HepG2 (cell line): ENCODE data around the gene PPM1G. TPM values are rescaled to one million over a fixed set of nuclear protein-coding genes. Genes with fewer than 3 reads are reported as not detected.

Experiments
- CEBPG ChIP-seq: IDR thresholded peaks from 2 replicates; pipeline ENCODE4 v1.6.1; 2016
- DNMT3B ChIP-seq: conservative IDR thresholded peaks from 2 replicates; pipeline ENCODE4 v1.6.1; 2016; ENCODE audit warnings: missing biosample characterization, control low read depth
- ELF3 ChIP-seq: IDR thresholded peaks from 2 replicates; pipeline ENCODE4 v1.6.1; 2016; ENCODE audit warnings: missing genetic modification reagents, missing compliant biosample characterization
- HNRNPK ChIP-seq: fragments of 200-400 bp; formaldehyde crosslinking; IDR thresholded peaks from 2 replicates; pipeline ENCODE4 v1.6.1; 2018; ENCODE audit warnings: low read length, low read depth, moderate library complexity, mild to moderate bottlenecking; ENCODE audit not compliant: poor library complexity, severe bottlenecking
- IRF9 ChIP-seq: sonication (generic); formaldehyde crosslinking; IDR thresholded peaks from 2 replicates; pipeline ENCODE4 v1.8.0; 2022; ENCODE audit warnings: missing genetic modification reagents, mild to moderate bottlenecking, borderline replicate concordance
- KDM1A ChIP-seq: IDR thresholded peaks from 2 replicates; pipeline ENCODE4 v1.6.1; 2016; ENCODE audit warnings: missing compliant biosample characterization
- MED8 ChIP-seq: sonication (generic); formaldehyde crosslinking; IDR thresholded peaks from 2 replicates; pipeline ENCODE4 v1.8.1; 2023; ENCODE audit warnings: mild to moderate bottlenecking, missing genetic modification reagents; ENCODE audit not compliant: insufficient replicate concordance
- MEIS2 ChIP-seq: sonication (generic); formaldehyde crosslinking; IDR thresholded peaks from 2 replicates; pipeline ENCODE4 v1.9.0; 2021; ENCODE audit warnings: mild to moderate bottlenecking, missing genetic modification reagents
- MXD3 ChIP-seq: IDR thresholded peaks from 2 replicates; pipeline ENCODE4 v1.6.1; 2016; ENCODE audit warnings: mild to moderate bottlenecking, missing biosample characterization, missing genetic modification reagents
- NFIC ChIP-seq: IDR thresholded peaks from 2 replicates; pipeline ENCODE4 v1.6.1; 2012; ENCODE audit warnings: mild to moderate bottlenecking, low read length, inconsistent platforms
- RNF219 ChIP-seq: sonication (generic); formaldehyde crosslinking; IDR thresholded peaks from 2 replicates; pipeline ENCODE4 v1.5.0; 2020; ENCODE audit warnings: mild to moderate bottlenecking, missing genetic modification reagents
- SETDB1 ChIP-seq: sonication (generic); formaldehyde crosslinking; IDR thresholded peaks from 2 replicates; pipeline ENCODE4 v1.5.1; 2020; ENCODE audit warnings: missing genetic modification reagents, mild to moderate bottlenecking, borderline replicate concordance
- SMARCC2 ChIP-seq: fragments of 450-650 bp; IDR thresholded peaks from 2 replicates; pipeline ENCODE4 v1.6.1; 2017; ENCODE audit warnings: antibody characterized with exemption, mild to moderate bottlenecking
- SP5 ChIP-seq: IDR thresholded peaks from 2 replicates; pipeline ENCODE4 v1.6.1; 2016; ENCODE audit warnings: low read depth, borderline replicate concordance
- STAG1 ChIP-seq: sonication (generic); formaldehyde crosslinking; IDR thresholded peaks from 2 replicates; pipeline ENCODE4 v1.4.0; 2020; ENCODE audit warnings: missing genetic modification reagents
- ZNF430 ChIP-seq: sonication (generic); formaldehyde crosslinking; IDR thresholded peaks from 2 replicates; pipeline ENCODE4 v1.9.0; 2021; ENCODE audit warnings: mild to moderate bottlenecking, missing genetic modification reagents
- ZNF431 ChIP-seq: sonication (generic); formaldehyde crosslinking; IDR thresholded peaks from 2 replicates; pipeline ENCODE4 v1.9.0; 2022; ENCODE audit warnings: missing genetic modification reagents, low read depth, mild to moderate bottlenecking, borderline replicate concordance
- ZNF724P ChIP-seq: sonication (generic); formaldehyde crosslinking; IDR thresholded peaks from 2 replicates; pipeline ENCODE4 v1.8.0; 2022; ENCODE audit warnings: missing genetic modification reagents, borderline replicate concordance
- ZNF878 ChIP-seq: sonication (generic); formaldehyde crosslinking; IDR thresholded peaks from 2 replicates; pipeline ENCODE4 v1.8.1; 2023; ENCODE audit warnings: mild to moderate bottlenecking, missing genetic modification reagents, moderate library complexity
- ZNF879 ChIP-seq: sonication (generic); formaldehyde crosslinking; IDR thresholded peaks from 2 replicates; pipeline ENCODE4 v1.8.1; 2023; ENCODE audit warnings: missing genetic modification reagents
- polyA plus RNA-seq, 8 experiments: library from polyadenylated mRNA; depleted of rRNA in 3 of 8; stranded (reverse) in 7 of 8; unstranded in 1 of 8; fragments of >200 nt; fragmentation: Illumina TruSeq in 4 of 8; extraction: Trizol in 4 of 8; gene quantifications; 2 replicates each; pipeline versions ENCODE4 v1.2.1 to v1.2.3, GENCODE V29; 2011 to 2016; ENCODE audit warnings: low read depth in 4 of 8, missing spikeins in 1 of 8, mixed read lengths in 1 of 8; ENCODE audit not compliant: insufficient read depth in 1 of 8
- total RNA-seq, 5 experiments: library from RNA; depleted of rRNA; stranded (reverse); fragments of >200 nt; fragmentation: Illumina TruSeq; extraction: Trizol; gene quantifications; 2 replicates each; pipeline ENCODE4 v1.2.3, GENCODE V29; 2016; ENCODE audit warnings: low read depth in 1 of 5
- TF ChIP-seq, protein P1 (sequence below): sonication (generic); formaldehyde crosslinking; IDR thresholded peaks from 2 replicates; pipeline ENCODE4 v1.4.0; 2020; ENCODE audit warnings: missing genetic modification reagents
- TF ChIP-seq, protein P2 (sequence below): sonication (generic); formaldehyde crosslinking; IDR thresholded peaks from 2 replicates; pipeline ENCODE4 v1.4.0; 2020; ENCODE audit warnings: mild to moderate bottlenecking, low read depth, missing genetic modification reagents

PPM1G gene
- total and polyA plus RNA-seq, 2 of the 13 experiments (the other 11 are each of a cell fraction or from before 2014, with no cell fraction given) = 58.2 to 213 TPM

DNA sequence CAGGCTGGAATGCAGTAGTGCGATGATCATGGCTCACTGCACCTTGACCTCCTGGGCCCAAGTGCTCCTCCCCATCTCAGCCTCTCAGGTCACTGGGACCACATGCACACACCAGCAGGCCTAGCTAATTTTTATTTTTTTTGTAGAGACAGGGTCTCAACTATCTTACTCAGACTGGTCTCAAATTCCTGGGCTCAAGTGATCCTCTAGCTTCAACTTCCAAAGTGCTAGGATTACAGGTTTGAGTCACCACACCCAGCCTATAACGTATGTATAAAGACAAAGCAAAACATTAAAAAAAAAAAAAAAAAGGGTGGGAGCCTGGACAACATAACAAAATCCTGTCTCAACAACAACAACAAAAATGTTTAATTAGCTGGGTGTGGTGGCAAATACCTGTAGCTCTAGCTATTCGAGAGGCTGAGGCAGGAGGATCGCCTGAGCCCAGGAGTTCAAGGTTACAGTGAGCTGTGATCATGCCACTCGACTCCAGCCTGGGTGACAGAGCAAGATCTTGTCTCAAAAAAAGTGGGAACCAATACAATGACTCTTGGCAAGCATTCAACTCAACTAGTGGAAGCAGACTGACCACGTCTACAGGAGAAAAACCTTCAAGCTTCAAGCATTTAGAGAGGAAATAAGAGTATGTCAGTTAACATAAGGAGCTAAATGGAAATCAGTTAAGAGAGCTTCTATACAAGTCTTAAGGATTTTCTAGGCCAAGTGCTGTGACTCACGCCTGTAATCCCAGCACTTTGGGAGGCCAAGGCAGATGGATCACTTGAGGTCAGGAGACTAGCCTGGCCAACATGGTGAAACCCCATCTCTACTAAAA is 55.4 kb downstream of the PPM1G start (continued):
- TF ChIP-seq SP5 (CRISPR knock-in tag) (peak; percentile 100), ZNF431 (no peak), HNRNPK (no peak), NFIC (peak; percentile 43; the same call in 1 of the 2 replicates), ZNF878 (CRISPR knock-in tag) (no peak), MED8 (no peak), DNMT3B (CRISPR knock-in tag) (no peak), SMARCC2 (no peak), ELF3 (CRISPR knock-in tag) (no peak), SETDB1 (no peak), ZNF430 (peak; percentile 0; the same call in 1 of the 2 replicates), IRF9 (CRISPR knock-in tag) (no peak), ZNF724P (CRISPR knock-in tag) (peak; percentile 67; the same call in 1 of the 2 replicates), KDM1A (CRISPR knock-in tag) (no peak), ZNF879 (CRISPR knock-in tag) (no peak), CEBPG (CRISPR knock-in tag) (no peak; the same call in 1 of the 2 replicates), STAG1 (no peak), MEIS2 (CRISPR knock-in tag) (no peak), MXD3 (CRISPR knock-in tag) (no peak), RNF219 (CRISPR knock-in tag) (no peak)
- TF ChIP-seq, protein P1, sequence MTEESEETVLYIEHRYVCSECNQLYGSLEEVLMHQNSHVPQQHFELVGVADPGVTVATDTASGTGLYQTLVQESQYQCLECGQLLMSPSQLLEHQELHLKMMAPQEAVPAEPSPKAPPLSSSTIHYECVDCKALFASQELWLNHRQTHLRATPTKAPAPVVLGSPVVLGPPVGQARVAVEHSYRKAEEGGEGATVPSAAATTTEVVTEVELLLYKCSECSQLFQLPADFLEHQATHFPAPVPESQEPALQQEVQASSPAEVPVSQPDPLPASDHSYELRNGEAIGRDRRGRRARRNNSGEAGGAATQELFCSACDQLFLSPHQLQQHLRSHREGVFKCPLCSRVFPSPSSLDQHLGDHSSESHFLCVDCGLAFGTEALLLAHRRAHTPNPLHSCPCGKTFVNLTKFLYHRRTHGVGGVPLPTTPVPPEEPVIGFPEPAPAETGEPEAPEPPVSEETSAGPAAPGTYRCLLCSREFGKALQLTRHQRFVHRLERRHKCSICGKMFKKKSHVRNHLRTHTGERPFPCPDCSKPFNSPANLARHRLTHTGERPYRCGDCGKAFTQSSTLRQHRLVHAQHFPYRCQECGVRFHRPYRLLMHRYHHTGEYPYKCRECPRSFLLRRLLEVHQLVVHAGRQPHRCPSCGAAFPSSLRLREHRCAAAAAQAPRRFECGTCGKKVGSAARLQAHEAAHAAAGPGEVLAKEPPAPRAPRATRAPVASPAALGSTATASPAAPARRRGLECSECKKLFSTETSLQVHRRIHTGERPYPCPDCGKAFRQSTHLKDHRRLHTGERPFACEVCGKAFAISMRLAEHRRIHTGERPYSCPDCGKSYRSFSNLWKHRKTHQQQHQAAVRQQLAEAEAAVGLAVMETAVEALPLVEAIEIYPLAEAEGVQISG (CRISPR knock-in tag) = peak; percentile 36
- TF ChIP-seq, protein P2, sequence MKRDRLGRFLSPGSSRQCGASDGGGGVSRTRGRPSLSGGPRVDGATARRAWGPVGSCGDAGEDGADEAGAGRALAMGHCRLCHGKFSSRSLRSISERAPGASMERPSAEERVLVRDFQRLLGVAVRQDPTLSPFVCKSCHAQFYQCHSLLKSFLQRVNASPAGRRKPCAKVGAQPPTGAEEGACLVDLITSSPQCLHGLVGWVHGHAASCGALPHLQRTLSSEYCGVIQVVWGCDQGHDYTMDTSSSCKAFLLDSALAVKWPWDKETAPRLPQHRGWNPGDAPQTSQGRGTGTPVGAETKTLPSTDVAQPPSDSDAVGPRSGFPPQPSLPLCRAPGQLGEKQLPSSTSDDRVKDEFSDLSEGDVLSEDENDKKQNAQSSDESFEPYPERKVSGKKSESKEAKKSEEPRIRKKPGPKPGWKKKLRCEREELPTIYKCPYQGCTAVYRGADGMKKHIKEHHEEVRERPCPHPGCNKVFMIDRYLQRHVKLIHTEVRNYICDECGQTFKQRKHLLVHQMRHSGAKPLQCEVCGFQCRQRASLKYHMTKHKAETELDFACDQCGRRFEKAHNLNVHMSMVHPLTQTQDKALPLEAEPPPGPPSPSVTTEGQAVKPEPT (CRISPR knock-in tag) = no peak
